GM12801 (cell line): Measurements from ENCODE around the gene RALGAPA1.

Source experiments
- TF ChIP-seq, protein P1 (sequence below): IDR thresholded peaks from one replicate; pipeline ENCODE4 v1.5.1; 2011; ENCODE audit warnings: control low read depth; ENCODE audit not compliant: insufficient read length; ENCODE audit errors: extremely low read depth

Gene RALGAPA1

DNA sequence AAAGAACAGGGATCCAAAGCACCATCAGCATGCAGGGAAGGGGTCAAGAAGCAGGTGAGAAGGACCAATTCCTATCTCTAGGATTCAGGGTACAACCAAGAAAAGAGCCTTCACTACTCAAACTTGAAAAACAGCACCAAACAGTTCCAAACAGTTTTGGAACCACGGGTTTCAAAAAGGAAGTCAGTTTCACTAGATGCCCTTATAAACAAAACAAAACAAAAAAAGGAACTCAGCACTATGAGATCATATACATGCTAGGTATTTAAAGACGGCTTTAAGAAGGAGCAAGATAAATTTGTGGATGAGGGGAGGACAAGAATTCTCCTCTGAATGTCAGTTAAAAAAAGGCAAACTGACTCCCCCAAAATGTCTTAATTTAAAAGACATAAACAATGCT lies 269.1 kb downstream of the RALGAPA1 start:
- TF ChIP-seq, protein P1, sequence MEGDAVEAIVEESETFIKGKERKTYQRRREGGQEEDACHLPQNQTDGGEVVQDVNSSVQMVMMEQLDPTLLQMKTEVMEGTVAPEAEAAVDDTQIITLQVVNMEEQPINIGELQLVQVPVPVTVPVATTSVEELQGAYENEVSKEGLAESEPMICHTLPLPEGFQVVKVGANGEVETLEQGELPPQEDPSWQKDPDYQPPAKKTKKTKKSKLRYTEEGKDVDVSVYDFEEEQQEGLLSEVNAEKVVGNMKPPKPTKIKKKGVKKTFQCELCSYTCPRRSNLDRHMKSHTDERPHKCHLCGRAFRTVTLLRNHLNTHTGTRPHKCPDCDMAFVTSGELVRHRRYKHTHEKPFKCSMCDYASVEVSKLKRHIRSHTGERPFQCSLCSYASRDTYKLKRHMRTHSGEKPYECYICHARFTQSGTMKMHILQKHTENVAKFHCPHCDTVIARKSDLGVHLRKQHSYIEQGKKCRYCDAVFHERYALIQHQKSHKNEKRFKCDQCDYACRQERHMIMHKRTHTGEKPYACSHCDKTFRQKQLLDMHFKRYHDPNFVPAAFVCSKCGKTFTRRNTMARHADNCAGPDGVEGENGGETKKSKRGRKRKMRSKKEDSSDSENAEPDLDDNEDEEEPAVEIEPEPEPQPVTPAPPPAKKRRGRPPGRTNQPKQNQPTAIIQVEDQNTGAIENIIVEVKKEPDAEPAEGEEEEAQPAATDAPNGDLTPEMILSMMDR, result no peak

DNA sequence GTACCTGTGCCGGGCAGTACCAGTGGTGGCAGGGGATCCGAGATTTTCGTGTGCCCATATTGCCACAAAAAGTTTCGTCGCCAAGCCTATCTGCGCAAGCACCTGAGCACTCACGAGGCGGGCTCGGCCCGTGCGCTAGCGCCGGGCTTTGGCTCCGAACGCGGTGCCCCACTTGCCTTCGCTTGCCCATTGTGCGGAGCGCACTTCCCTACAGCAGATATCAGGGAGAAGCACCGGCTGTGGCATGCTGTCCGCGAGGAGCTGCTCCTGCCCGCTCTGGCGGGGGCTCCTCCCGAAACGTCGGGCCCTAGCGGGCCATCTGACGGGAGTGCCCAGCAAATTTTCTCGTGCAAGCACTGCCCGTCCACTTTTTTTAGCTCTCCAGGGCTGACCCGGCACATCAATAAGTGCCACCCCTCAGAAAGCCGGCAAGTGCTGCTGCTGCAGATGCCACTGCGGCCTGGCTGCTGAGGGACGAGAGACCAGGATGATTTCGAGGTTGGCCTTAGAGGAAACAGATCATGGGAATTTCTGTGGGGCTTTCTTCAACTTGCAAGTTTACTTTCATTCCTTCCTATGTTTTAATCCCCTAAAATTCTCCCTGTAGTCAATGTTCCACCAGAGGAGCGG lies 273.5 kb downstream of the RALGAPA1 start:
- TF ChIP-seq, protein P1, result no peak

DNA sequence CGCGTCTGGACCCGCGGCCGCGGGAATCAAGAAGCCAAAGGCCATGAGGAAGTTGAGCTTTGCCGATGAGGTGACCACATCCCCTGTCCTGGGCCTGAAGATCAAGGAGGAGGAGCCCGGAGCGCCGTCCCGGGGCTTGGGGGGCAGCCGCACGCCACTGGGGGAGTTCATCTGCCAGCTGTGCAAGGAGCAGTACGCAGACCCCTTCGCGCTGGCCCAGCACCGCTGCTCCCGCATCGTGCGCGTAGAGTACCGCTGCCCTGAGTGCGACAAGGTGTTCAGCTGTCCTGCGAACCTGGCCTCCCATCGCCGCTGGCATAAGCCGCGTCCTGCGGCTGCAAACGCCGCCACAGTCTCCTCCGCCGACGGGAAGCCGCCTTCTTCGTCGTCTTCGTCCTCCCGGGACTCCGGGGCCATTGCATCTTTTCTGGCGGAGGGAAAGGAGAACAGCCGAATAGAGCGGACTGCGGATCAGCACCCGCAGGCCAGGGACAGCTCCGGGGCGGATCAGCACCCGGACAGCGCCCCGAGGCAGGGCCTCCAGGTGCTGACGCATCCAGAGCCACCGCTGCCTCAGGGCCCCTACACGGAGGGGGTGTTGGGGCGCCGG lies 274.1 kb downstream of the RALGAPA1 start:
- TF ChIP-seq, protein P1, result no peak

DNA sequence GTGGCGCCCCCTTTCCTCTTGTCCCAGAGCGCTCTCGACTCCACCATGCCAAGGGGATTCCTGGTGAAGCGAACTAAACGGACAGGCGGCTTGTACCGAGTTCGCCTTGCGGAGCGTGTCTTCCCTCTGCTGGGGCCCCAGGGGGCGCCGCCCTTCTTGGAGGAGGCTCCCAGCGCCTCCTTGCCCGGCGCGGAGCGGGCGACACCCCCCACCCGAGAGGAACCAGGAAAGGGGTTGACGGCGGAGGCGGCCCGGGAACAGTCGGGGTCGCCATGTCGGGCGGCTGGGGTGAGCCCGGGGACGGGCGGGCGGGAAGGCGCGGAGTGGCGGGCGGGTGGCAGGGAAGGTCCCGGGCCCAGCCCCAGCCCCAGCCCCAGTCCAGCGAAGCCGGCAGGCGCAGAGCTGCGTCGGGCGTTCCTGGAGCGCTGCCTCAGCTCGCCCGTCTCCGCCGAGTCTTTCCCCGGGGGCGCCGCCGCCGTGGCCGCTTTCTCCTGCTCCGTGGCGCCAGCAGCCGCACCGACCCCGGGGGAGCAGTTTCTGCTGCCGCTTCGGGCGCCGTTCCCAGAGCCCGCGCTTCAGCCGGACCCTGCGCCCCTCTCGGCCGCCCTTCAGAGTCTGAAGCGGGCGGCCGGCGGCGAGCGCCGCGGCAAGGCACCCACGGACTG lies 274.8 kb downstream of the RALGAPA1 start:
- TF ChIP-seq, protein P1, result no peak

DNA sequence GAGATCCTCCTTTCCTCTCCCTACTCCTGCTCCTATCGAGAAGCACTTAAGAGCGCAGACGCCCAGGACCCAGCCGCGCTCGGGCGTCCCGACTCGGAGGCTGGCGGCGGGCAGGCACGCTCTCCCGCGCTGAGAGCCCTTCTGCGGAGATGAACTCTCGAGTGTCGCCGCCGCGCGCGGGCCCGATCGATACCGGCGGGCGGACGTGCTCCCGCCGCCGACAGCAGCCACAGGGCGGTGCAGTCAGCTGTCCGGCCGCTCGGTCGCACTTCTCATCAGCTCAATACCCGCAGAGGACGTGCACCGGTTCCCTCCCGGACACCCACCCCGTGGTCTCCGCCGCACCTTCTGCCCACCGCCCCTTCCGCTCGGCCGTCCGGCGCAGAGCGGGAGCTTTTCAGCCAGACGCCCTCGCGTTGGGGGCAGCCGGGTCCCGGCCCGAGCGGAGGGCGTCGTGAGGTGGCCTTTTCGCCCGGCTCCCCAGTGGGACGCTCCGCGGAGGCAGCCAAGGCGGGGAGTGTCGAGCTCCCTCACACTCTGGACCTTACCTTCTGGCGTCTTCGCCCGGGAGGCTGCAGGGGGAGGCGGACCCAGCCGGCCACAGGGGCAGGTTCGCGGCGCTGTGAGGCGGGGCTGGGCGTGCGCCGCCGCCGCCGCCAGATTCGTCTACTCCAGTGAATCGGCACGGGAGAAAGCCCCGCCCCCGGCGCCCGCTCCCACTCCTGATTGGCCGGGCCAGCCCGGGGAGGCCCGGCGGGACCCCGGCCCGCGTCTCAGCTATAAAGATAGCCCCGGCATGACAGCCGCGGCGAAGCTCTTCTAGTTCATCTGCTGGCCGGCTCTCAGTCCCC lies 275.5 kb downstream of the RALGAPA1 start, which contains the start of gene INSM2:
Gene INSM2 (plus strand): TSS at position 808 of the 851 bp plus-strand sequence. CDS start 89 bp downstream, outside the sequence.
- TF ChIP-seq, protein P1, result no peak

DNA sequence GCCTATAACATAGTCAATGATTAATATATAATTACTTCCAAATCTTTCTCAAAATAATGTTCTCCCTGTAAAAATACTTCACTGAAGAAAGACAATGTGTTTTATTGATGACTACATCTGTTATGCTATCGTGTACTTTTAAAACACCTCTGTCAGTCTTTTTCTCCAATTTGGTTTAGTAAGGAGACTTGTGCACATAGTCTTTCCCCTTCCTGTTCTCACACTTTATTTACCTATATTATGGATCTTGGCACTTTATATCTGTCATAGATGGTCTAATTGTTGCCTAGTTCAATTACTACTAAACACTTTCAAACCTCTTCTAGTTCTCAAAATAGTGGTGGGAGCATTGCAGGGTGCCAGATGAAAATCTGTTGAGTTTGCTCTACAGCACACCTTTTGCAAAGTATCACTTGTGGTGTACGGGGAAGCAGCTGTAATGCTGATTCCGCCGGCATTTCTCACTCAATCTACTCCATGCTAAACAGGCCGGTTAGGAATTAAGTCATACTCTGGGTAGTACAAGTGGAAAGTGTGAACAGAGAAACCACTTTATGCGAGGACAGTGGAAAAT lies 276.2 kb downstream of the RALGAPA1 start:
- TF ChIP-seq, protein P1, result no peak
